ENCODE results near the gene HUNK.
A peak's percentile ranks its signal among the peaks of the same experiment; 100 is the strongest.

HUNK gene

DNA sequence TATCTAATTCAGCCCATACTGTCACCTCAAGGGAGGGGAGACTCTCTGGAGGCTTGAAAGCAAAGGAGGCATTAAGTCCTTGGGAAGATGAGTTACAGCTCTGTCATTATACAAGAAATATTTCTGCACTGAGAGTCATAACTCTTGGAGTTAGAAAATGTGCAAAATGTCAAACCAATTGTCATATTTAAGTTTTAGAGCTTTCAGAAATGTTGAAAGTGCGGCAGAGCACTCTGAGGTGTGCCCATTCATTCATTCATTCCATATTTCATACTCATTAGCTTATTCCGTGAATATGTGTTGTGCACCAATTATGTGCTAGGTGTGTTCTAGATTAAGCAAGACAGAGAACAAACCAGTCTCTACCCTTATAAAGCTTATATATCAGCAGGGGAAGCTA is 87.1 kb downstream of the HUNK start:
- no peak for DNase-seq (ENCODE audit: low read depth)

DNA sequence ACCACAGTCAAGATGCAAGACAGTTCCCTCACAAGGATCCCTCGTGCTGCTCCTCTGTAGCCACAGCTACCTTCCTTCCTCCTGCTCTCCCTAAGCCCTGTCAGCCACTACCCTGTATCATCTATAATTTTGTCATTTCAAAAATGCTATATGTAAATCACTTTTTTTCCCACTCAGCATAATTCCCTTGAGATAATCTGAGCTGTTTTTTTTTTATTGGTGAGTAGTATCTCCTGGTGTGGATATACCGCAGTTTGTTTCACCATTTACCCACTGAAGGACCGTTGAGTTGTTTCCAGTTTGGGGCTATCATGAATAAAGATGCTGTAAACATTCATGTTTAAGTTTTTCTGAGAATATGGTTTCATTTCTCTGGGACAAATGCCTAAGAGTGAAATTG is 88.2 kb downstream of the HUNK start:
- no peak for DNase-seq (ENCODE audit: low read depth)

DNA sequence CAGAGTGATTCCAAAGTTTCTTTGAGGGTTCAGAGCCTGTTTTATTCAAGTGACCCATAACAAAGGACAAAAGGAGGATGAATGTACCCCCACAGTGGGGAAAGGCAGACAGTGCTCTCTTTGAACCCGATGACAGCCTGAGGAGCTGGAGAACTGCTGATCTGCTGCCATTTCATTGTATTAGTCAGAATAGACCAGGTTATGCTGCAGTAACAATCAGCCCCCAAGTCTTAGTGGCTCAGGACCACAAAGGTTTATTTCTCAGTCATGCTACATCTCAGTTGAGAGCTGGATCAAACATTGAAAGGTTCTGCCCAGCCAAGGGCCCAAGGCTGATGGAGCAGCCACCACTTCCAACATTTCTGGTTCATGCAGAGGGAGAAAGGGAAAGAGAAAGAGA is 88.9 kb downstream of the HUNK start:
- DNase-seq (ENCODE audit: low read depth), result no peak

DNA sequence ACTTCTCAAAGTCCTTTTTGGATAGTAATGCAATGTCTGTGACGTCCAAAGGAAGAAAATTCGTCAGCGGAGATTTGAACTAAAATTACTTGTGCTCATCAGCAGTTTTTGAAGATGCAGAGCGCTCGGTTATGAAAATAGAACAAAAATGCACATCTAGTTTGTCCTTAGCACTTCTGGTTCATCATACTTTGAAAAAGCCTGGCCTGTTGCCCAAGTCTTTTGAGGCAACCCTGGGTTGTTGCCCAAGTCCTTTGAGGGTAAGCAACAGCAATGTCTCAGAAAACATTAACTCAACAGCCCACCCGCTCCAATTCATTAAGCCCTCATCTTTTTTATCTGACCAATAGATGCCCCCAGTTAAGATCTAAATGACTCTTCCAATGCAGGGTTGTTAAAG is 91.9 kb downstream of the HUNK start:
- no peak for DNase-seq (ENCODE audit: low read depth)

DNA sequence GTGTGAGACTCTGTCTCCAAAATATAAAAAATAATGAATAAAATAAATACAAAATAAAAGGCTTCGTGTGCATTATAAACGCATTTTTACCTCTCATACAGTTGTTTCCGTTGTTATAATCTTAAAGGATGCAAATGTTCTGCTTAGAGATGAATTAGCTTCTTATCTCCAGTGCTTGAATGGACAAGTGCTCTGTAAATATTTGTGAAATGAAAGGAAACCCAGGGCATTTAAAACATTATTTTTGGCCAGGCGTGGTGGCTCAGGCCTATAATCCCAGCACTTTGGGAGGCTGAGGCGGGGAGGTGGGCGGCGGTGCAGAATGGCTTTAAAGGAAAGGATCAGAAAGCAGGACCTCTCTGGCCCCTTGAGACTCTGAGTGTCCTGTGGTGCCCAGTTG is 94.5 kb downstream of the HUNK start:
- no peak for DNase-seq (ENCODE audit: low read depth)

DNA sequence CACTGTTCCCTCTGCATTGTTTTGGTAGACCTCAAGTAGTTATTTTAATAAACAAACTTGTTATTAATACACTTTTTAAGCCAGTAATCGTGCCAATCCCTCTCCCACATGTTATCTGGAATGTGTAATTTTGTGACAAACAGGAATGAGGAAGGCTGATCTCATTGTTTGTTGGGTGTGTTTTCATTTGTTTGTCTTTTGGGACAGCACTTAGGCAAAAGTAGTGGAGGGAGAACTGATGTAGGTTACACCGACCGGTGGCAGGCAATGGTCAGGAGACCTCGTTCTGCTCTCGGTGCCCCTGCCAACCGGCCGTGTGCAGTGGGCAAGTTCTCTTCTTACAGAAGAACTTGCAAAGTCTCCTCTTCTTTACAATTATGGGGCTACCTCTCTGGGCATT is 99.8 kb downstream of the HUNK start:
- no peak for DNase-seq (ENCODE audit: low read depth)

DNA sequence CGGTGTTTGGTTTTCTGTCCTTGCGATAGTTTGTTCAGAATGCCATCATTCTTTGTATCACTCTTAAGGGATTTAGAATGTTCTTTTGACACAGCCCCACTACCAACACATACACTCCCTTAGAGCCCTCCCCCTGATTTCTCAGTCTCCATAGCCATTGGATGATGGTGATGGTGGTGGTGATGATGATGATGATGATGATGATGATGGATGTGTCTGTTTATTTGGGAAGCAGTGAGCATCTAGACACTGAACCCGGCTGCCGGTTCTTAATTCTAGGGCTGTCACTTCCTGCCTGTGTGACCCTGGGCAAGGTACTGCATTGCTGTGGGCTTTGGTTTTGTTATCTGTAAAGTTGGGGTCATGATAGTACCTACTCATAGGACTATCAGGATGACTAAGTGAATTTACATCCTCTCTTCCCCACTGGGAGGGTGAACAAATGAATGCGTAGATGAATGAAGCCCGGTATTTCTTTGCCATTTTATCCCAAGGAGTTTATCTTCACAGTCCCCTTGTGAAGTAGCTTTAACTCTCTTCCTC is 100.7 kb downstream of the HUNK start:
- no peak for DNase-seq (ENCODE audit: low read depth)

DNA sequence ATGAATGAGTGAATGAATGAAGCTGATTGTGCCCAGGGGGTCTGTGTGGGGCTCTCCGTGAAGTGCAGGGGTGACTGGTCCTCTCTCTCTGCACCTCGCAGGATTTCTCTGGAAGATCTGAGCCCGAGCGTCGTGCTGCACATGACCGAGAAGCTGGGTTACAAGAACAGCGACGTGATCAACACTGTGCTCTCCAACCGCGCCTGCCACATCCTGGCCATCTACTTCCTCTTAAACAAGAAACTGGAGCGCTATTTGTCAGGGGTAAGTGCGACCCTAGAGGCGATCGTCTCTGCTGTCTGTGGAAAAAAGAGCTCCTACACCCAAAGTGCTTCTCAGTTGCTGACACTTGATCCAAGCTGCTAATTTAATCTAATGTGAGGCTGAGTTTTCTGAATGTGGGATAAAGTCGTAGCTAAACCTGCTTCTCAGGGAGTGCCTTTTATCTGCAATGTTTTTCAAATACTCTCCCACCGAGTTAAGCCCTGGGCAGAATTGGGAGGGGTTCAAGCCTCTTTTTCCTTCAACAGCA is 101.7 kb downstream of the HUNK start:
- no peak for DNase-seq (ENCODE audit: low read depth)

DNA sequence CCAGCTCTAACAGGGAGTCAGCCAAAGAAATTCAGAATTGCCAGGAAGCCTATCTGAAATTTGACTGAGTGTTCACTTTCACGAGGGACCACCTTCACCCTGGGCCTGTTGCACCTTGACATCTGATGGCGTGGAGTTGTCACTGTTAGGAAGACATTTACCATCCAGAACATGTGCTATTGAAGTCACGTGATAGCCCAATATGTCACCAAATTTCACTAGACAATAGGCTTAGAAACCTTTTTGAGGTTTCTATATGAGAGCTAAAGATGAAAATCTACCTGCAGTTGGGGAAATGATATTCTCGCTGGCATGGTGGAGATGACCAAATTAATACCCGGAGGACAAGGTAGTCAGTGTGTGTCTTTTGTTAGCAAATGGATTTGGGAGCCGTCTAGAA is 102.7 kb downstream of the HUNK start:
- no peak for DNase-seq (ENCODE audit: low read depth)

DNA sequence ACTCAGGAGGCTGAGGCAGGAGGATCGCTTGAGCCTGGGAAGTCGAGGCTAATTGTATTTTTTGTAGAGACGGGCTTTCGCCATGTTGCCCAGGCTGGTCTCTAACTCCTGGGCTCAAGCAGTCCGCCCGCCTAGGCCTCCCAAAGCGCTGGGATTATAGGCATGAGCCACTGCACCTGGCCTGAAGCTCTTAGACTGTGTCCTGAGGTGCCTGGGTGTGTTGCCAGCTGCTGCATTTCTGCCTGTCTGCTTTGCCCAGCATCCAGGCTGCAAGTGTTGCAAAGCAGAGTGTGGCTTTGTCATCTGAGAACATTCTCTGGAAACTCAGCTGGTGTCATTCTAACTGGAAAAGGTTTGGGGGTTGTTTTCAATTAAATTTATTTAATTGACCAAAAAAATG is 105.0 kb downstream of the HUNK start:
- no peak for DNase-seq (ENCODE audit: low read depth)

DNA sequence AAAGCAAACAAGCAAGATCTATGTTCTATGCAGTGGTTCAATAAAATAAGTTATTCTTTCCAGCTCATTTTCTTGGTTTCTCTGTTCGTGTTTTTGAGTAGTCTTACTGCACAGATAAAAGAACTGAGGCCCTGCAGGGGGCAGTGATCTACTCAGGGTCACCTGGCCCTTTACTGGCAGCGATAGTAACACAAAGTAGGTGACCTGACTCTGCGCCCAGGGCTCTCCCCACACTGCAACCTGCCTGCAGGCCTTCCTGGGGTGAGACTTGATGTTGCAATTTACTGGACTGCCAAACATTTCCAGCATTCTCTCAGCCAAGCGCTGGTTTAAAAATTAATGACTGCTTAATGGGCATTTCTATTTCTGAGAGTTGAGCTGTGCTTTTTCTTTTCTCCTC is 110.3 kb downstream of the HUNK start:
- no peak for DNase-seq (ENCODE audit: low read depth)

DNA sequence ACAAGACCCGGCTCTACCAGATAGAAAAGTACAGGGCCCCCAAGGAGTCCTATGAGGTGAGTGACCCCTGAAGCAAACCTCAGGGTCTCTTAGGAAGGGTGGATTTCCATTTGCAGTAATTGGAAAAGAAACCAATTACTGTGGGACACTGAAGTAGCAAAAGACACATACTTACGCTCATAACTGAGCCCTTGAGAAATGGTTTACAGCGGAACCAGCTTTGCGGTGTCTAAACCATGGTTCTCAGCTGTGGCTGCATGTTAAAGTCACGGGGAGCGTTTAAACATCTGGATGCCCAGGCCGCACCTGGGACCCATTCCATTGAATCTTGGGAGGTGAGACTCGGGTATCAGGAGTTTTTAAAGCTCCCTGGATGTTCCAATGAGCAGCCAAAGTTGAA is 110.7 kb downstream of the HUNK start:
- no peak for DNase-seq (ENCODE audit: low read depth)

DNA sequence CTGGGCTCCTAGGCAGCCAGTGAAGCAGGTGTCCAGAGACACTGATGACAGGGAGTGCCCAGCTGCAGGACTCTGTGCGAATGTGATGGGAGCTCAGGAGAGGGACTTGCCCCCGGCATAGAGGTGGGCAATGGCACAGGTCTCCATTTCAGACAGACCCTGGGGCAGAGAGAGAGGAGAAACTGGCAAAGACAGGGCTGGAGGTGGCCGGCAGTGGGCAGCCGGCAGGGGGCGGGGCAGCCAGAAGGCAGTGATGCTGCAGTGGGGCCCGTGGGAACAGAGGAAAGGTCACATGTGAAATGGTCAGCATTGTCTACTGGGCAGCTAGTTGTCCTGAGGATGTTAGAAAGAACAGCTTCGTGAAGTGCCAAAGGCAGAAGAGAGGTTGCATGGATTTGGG is 112.6 kb downstream of the HUNK start:
- no peak for DNase-seq (ENCODE audit: low read depth)

DNA sequence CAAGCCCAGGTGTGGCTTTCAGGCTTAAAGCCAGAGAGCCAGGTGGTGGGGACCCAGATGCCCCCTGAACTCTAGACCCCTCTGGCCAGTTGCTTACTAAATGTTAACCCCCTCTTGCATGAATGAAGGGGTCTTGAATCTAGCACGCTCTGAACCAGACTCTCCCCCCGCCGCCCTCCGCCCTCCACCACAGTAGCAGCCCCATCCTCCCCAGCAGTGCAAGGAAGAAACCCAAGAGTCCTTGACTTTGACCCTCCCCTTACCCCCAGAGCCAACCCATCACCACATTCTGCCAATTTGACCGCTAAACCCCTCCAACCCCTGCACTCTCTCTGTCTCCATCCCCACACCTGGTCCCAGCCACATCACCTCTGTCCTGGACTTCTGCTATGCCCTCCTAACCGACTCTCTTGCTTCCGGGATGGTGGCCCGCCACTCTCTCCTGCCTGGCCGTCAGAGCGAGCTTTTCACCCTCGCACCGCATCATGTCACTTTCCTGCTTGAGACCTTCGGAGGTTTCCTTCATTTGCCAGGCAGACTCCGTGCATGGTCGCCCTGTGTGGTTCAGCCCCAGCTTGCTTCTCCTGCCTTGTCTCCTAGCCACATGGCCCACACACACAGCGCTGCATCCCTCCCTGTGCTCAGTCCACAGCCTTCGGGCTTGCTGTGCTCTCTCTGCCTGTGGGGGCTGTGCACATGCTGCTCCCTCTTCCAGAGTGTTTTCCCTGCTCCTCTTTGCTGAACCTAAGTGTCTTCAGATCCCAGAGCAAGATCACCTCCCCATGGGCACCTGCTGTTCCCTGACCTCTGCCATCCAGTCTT is 113.4 kb downstream of the HUNK start:
- DNase-seq (ENCODE audit: low read depth), result no peak

DNA sequence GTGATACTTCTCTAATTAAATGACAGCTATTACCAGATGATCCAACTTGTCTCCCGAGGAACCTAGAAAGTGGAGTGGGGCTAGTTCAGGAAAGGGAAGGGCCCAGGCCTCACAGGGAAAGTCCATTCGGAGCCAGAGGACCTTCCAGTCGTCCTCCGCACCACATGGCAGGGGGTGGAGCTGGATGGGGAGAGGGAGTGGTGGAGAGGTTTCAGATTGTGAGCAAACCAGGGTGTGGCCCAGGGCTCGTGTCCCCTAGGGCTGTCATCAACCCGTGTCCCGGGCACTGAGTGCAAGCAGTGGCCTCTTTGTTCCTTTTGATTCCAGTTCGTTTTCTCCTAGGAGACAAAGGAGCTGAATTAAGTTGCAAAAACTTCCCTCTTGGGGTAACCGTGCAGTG is 114.9 kb downstream of the HUNK start:
- no peak for DNase-seq (ENCODE audit: low read depth)

DNA sequence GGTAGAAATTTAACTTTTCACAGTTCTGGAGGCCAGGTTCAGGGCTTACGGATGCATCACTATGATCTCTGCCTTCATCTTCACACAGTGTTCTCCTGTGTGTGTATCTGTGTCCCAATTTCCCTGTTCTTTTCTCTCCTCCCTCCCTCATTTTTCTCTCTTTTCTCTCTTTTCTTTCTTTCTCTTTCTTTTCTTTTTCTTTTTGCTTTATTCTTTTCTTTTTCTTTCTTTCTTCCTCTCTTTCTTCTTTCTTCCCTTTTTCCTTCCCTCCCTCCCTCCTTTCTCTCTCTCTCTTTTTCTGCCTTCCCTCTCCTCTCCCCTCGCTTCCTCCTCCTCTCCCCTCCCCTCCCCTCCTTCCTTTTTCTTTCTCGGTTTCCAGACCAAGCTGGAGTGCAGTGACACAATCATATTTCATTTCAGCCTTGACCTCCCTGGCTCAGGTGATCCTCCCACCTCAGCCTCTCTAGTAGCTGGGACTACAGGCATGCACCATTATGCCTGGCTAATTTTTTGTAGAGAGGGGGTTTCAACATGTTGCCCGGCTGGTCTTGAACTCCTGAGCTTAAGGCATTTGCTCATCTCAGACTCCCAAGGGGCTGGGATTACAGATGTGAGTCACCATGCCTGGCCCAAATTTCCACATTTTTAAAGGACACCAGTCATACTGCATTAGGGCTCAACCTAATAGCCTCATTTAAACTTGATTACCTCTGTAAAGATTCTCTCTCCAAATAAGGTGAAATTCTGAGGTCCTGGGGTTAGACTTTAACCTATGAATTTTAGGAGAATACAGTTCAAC is 115.9 kb downstream of the HUNK start:
- DNase-seq (ENCODE audit: low read depth), result peak; percentile 19

DNA sequence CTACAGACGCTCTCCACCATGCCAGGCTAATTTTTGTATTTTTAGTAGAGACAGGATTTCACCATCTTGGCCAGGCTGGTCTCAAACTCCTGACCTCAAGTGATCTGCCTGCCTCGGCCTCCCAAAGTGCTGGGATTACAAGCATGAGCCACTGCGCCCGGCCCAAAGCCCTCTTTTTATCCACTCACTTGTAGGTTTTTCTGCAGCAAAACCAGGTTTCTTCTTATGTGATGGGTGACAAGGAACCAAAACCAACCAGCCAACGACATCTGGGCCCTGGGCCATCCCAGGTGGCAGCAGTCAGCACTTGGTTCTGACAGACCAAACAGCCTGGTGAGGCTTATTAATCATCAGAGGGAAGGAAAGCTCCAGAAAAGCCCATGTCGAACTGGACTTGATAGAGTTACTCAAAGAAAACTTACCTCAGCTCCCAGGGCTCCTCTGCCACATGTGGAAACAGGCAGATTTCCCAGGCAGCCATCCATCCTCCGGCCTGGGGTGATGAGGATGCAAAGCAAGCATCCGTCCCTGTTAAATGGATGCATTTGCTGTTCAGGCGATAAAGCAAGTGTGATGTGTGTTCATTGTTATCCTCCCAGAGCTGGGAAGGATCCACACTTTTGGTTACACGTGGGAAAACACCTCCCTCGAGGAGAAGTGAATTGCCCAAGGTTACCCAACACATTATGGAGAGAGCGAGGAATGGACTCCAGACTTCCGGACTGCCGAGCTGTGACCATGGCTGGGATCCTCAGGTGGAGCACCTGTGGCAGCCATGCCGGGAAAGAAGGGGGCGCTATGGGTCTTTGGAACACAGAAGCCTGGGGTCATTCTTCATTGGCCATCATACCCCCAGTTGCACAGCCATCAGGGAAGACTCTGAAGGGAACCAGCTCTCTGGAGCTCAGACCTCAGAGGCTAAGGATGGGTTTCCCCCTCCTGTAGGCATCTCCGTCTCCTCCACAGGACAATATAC is 118.8 kb downstream of the HUNK start:
- no peak for DNase-seq (ENCODE audit: low read depth)

DNA sequence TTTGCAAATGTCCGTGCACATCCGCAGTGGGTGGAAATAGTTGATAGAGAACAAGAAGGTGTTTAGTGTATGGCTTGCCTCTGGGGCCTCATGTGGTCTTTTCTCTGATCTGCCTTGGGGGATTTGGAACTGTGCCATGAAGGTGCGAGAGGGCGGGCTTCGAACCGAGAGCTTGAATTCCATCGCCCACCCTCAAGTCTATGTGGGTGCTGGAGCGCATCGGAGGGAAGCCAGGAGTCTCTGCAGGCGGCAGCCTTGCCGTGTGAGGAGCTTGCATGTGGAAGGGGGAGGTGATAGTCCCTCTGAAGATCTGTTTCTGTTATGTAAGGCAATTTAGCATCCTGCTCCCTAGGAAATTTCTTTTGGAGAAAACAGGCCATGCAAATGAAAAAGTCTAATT is 119.6 kb downstream of the HUNK start:
- DNase-seq (ENCODE audit: low read depth), result no peak

DNA sequence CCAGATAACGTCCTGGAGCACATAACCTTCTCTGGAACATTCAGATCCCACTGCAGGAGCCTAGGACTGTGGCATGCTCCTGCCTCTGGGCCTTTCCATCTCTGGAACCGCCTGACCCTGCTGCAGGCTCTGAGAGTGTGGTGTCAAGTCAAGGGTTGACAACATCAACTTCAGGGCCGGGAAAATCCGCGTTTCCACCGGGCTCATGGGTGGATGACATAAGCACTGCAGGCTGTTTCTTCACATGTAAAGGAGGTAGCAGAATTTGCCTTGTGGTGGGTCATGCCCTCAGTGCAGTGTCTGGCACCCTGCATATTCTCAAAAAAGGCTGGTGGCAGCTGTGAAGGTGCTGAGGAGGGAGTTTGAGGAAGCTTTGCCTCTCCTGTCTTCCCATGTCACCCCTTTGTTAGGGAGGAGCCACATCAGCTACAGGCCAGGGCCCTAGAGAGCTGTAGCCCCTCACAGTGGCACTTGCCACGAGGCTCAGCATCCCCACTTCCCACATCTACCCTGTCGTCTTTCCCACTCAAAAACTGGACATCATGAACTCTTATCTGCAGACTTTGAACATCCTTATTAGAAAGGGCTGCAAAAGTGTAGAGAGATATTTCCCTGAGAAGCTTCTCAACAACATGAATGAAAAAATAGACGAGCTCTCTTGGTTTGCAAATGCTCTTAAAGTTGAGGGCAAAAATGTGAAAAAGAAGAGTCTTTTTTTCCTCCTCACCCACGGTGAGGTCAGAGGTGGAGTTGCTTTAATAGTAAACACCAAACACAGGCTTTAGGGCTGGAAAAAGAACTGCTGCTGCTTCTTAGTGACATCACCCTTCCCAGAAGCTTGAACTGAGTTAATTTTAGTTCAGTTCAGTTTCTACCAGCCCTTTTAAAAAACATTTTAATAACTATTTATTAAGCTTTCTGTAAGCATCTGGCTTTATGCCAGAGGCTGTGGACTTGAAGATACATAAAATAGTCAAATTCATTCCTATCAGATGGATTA is 121.3 kb downstream of the HUNK start:
- no peak for DNase-seq (ENCODE audit: low read depth)

DNA sequence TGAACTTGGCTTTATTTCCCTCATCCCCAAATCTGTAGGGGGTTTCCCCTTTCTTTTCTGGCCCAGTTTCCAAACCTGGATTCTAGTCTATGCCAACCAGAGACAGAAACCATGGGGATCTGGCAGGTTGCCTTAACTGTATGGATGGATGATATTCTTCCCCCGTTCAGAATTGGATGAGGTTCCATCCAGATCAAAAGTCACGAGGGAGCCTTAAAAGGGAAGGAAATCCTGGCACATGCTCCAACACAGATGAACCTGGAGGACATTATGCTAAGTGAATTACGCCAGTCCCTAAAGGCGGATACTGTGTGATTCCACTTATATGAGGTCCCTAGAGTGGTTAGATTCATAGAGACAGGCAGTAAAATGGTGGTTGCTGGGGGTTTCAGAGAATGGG is 124.4 kb downstream of the HUNK start:
- no peak for DNase-seq (ENCODE audit: low read depth)
